Esophagus squamous epithelium (tissue), 4 donors: ENCODE results near the gene SNX9.

ENCODE experiments used
- POLR2A ChIP-seq, 4 donors: fragments of 450-650 bp; IDR thresholded peaks; one replicate each; pipeline ENCODE4 v1.6.1; 2017; ENCODE audit warnings: antibody characterized with exemption in 4 of 4, mild to moderate bottlenecking in 4 of 4, moderate library complexity in 3 of 4
- TF ChIP-seq, protein P1 (sequence below), 6 experiments: fragments of 450-650 bp in 4 of 6; fragments of 200-600 bp in 2 of 6; sonication (generic) in 2 of 6; IDR thresholded peaks; one replicate each; pipeline ENCODE4 v1.5.1; 2016 to 2019; ENCODE audit warnings: antibody characterized with exemption in 6 of 6, mild to moderate bottlenecking in 4 of 6, moderate library complexity in 4 of 6

DNA sequence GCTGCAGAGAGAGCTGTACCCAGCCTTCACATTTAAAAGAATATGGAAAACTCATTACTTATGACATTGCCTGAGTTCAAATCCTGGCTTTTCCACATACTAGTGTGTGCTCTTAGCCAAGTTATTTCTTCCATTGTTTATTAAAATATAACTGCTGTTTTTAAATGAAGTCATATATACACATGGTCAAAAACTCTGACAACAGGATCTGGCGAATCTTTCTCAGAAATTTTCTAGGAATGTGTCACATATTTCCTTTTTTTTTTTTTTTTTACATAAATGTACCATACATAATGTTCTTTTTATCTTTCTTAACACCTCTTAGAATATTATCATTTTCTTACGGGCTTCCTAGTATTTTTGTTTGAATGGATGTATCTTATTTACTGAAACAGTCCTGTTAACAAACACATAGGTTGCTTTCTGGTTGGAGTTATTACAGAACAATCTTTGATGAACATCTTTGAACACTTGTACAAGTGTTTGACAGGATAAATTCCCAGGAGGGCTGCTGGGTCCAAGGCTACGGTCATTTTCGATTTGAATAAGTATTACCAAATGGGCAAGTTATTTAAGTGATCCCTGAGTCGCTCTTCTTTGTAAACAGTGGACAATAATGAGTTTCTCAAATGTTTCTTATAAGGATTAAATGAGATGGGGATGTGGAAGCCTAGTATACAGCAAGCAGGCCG, 1.6 kb upstream of the SNX9 start:
- TF ChIP-seq POLR2A (IDR thresholded peaks at IDR 0.05) = no peak
- TF ChIP-seq, protein P1, sequence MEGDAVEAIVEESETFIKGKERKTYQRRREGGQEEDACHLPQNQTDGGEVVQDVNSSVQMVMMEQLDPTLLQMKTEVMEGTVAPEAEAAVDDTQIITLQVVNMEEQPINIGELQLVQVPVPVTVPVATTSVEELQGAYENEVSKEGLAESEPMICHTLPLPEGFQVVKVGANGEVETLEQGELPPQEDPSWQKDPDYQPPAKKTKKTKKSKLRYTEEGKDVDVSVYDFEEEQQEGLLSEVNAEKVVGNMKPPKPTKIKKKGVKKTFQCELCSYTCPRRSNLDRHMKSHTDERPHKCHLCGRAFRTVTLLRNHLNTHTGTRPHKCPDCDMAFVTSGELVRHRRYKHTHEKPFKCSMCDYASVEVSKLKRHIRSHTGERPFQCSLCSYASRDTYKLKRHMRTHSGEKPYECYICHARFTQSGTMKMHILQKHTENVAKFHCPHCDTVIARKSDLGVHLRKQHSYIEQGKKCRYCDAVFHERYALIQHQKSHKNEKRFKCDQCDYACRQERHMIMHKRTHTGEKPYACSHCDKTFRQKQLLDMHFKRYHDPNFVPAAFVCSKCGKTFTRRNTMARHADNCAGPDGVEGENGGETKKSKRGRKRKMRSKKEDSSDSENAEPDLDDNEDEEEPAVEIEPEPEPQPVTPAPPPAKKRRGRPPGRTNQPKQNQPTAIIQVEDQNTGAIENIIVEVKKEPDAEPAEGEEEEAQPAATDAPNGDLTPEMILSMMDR (IDR thresholded peaks at IDR 0.05) = no peak
